Neural progenitor cell (in vitro differentiated cells): ENCODE measurements around the gene TUB. TPM values are rescaled to one million over a fixed set of nuclear protein-coding genes. Genes with fewer than 3 reads are reported as not detected.

Source experiments
- DNase-seq: peaks from one replicate; pipeline ENCODE4 v3.0.0-alpha.2; 2016; ENCODE audit warnings: low spot score
- H2AFZ ChIP-seq: fragments of 200-600 bp; sonication (generic); replicated peaks from 2 replicates; pipeline ENCODE4 v1.6.1; 2016; ENCODE audit warnings: antibody characterized with exemption
- H3F3A ChIP-seq: fragments of 200-600 bp; sonication (generic); 2 replicates; pipeline ENCODE4 v1.6.1; 2016; ENCODE audit warnings: antibody characterized with exemption, low read depth
- H3K27ac ChIP-seq: fragments of 200-600 bp; sonication (generic); 2 replicates; pipeline ENCODE4 v1.5.1; 2016; ENCODE audit warnings: mild to moderate bottlenecking
- H3K27me3 ChIP-seq: fragments of 200-600 bp; sonication (generic); 2 replicates; pipeline ENCODE4 v1.6.1; 2016; ENCODE audit warnings: mild to moderate bottlenecking, moderate library complexity
- H3K36me3 ChIP-seq: fragments of 200-600 bp; sonication (generic); 2 replicates; pipeline ENCODE4 v1.5.1; 2016
- H3K4me1 ChIP-seq: fragments of 200-600 bp; sonication (generic); 2 replicates; pipeline ENCODE4 v1.6.1; 2016; ENCODE audit warnings: mixed run types
- H3K4me2 ChIP-seq: fragments of 200-600 bp; sonication (generic); 2 replicates; pipeline ENCODE4 v1.6.1; 2016
- H3K4me3 ChIP-seq: fragments of 200-600 bp; sonication (generic); 2 replicates; pipeline ENCODE4 v1.5.1; 2016
- H3K79me2 ChIP-seq: fragments of 200-600 bp; sonication (generic); 2 replicates; pipeline ENCODE4 v1.6.1; 2016; ENCODE audit warnings: low read depth
- H3K9ac ChIP-seq: fragments of 200-600 bp; sonication (generic); 2 replicates; pipeline ENCODE4 v1.6.1; 2016
- H3K9me3 ChIP-seq: fragments of 200-600 bp; sonication (generic); 2 replicates; pipeline ENCODE4 v1.5.1; 2016; ENCODE audit warnings: low read depth
- H4K20me1 ChIP-seq: fragments of 200-600 bp; sonication (generic); 2 replicates; pipeline ENCODE4 v1.6.1; 2016; ENCODE audit warnings: low read depth
- H3K27ac Mint-ChIP-seq: 3 replicates; pipeline ENCODE4 v1.8.0; 2021; ENCODE audit warnings: mixed read lengths
- H3K27me3 Mint-ChIP-seq: 2 replicates; pipeline ENCODE4 v1.8.0; 2022; ENCODE audit warnings: low read depth, mild to moderate bottlenecking, inconsistent platforms, moderate library complexity, mixed read lengths; ENCODE audit not compliant: insufficient read depth
- H3K36me3 Mint-ChIP-seq: 3 replicates; pipeline ENCODE4 v1.8.0; 2021; ENCODE audit warnings: mixed read lengths
- H3K4me1 Mint-ChIP-seq: 3 replicates; pipeline ENCODE4 v1.8.0; 2021; ENCODE audit warnings: mixed read lengths
- H3K4me3 Mint-ChIP-seq: 3 replicates; pipeline ENCODE4 v1.8.0; 2021; ENCODE audit warnings: mild to moderate bottlenecking, moderate library complexity, mixed read lengths
- H3K9me3 Mint-ChIP-seq: 3 replicates; pipeline ENCODE4 v1.8.0; 2020; ENCODE audit warnings: mixed read lengths
- EZH2 ChIP-seq: fragments of 200-600 bp; sonication (generic); IDR thresholded peaks from 2 replicates; pipeline ENCODE4 v1.6.1; 2017; ENCODE audit warnings: antibody characterized with exemption, mild to moderate bottlenecking, moderate library complexity
- EZH2phosphoT487 ChIP-seq: fragments of 200-600 bp; sonication (generic); IDR thresholded peaks from 2 replicates; pipeline ENCODE4 v1.6.1; 2017; ENCODE audit warnings: antibody characterized with exemption
- total RNA-seq: library from RNA; depleted of rRNA; stranded (reverse); fragments of >200 nt; gene quantifications from 2 replicates; pipeline ENCODE4 v1.2.3, GENCODE V29; 2015; ENCODE audit warnings: low replicate concordance
- TF ChIP-seq, protein P1 (sequence below): fragments of 200-600 bp; sonication (generic); IDR thresholded peaks from 2 replicates; pipeline ENCODE4 v1.5.1; 2017; ENCODE audit warnings: antibody characterized with exemption, mild to moderate bottlenecking

TUB gene
- total RNA-seq, 1 donor from 2014 or later: 28.7 TPM

DNA sequence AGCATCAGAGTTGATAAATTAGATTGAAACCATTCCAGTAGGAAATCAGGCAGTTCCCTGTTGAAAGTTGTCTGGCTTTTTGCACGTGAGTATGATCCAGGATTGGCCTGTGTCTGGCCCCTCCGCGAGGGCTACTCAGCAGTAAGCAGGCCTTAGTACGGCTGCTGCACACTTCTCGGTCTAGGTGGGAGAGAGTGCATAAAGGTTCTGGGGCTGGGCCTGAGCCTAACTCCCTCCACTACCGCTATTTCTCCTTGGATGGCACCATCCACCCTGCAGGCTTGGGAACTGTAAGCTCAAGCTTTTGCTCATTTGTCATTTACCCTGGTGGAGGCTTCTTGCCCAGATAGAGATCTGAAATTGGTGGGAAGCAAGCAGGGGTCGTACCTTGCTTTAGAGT is 22.0 kb downstream of the TUB start:
- no peaks in the 10 kb centered on the region for H3K4me1 ChIP-seq
- no peaks in the 10 kb centered on the region for H3K4me1 Mint-ChIP-seq
- H3K9me3 Mint-ChIP-seq: no peaks in the 10 kb centered on the region
- H3K36me3 ChIP-seq: no peaks in the 10 kb centered on the region
- no peak overlapping the region for H3K4me3 Mint-ChIP-seq
- no peak overlapping the region for H3K27ac ChIP-seq
- no peaks in the 10 kb centered on the region for H3K27me3 Mint-ChIP-seq
- H3K4me3 ChIP-seq: no peak overlapping the region
- H3F3A ChIP-seq: no peaks in the 10 kb centered on the region
- no peak for TF ChIP-seq EZH2
- no peak for TF ChIP-seq EZH2phosphoT487
- TF ChIP-seq, protein P1, sequence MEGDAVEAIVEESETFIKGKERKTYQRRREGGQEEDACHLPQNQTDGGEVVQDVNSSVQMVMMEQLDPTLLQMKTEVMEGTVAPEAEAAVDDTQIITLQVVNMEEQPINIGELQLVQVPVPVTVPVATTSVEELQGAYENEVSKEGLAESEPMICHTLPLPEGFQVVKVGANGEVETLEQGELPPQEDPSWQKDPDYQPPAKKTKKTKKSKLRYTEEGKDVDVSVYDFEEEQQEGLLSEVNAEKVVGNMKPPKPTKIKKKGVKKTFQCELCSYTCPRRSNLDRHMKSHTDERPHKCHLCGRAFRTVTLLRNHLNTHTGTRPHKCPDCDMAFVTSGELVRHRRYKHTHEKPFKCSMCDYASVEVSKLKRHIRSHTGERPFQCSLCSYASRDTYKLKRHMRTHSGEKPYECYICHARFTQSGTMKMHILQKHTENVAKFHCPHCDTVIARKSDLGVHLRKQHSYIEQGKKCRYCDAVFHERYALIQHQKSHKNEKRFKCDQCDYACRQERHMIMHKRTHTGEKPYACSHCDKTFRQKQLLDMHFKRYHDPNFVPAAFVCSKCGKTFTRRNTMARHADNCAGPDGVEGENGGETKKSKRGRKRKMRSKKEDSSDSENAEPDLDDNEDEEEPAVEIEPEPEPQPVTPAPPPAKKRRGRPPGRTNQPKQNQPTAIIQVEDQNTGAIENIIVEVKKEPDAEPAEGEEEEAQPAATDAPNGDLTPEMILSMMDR: no peak
- H3K9me3 ChIP-seq: no peaks in the 10 kb centered on the region
- H3K4me2 ChIP-seq: no peak overlapping the region
- H3K79me2 ChIP-seq: no peaks in the 10 kb centered on the region
- peaks cover 19% of the 10 kb centered on the region for H3K36me3 Mint-ChIP-seq
- no peak overlapping the region for H3K27ac Mint-ChIP-seq
- no peak overlapping the region for H2AFZ ChIP-seq
- DNase-seq: no peak
- no peaks in the 10 kb centered on the region for H3K27me3 ChIP-seq
- no peaks in the 10 kb centered on the region for H4K20me1 ChIP-seq
- no peak overlapping the region for H3K9ac ChIP-seq

DNA sequence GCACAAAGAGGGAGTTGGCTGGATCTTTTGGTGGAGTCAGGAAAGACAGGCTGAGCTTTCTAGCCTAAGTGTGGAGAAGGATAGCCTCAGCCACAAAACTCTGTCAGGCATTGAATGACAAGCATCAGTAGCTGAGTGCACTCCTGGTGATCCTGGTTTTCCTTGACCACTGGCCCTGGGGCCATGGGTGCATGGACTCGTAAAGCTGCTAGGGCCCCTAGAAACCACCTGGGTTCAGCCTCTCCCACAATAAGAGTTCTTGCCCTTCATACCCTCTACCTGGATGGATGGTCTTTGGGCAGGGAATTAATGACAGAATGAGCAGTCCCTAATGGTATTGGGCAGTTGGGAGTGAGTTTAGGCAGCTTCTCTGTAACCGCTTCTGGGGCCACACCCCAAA is 22.9 kb downstream of the TUB start:
- Mint-ChIP-seq H3K36me3 (peaks cover 19% of the 10 kb centered on the region), H3K4me1 (no peaks in the 10 kb centered on the region), H3K4me3 (no peak overlapping the region), H3K9me3 (no peaks in the 10 kb centered on the region), H3K27me3 (no peaks in the 10 kb centered on the region), H3K27ac (no peak overlapping the region)
- H3F3A ChIP-seq: no peaks in the 10 kb centered on the region
- no peaks in the 10 kb centered on the region for H3K36me3 ChIP-seq
- H3K4me1 ChIP-seq: no peaks in the 10 kb centered on the region
- H4K20me1 ChIP-seq: no peaks in the 10 kb centered on the region
- no peak overlapping the region for H3K4me2 ChIP-seq
- H3K27ac ChIP-seq: no peak overlapping the region
- H3K4me3 ChIP-seq: no peak overlapping the region
- H3K9ac ChIP-seq: no peak overlapping the region
- H3K79me2 ChIP-seq: no peaks in the 10 kb centered on the region
- no peak for DNase-seq
- H2AFZ ChIP-seq: no peak overlapping the region
- TF ChIP-seq EZH2phosphoT487 (no peak), EZH2 (no peak)
- TF ChIP-seq, protein P1: no peak
- no peaks in the 10 kb centered on the region for H3K9me3 ChIP-seq
- H3K27me3 ChIP-seq: no peaks in the 10 kb centered on the region

DNA sequence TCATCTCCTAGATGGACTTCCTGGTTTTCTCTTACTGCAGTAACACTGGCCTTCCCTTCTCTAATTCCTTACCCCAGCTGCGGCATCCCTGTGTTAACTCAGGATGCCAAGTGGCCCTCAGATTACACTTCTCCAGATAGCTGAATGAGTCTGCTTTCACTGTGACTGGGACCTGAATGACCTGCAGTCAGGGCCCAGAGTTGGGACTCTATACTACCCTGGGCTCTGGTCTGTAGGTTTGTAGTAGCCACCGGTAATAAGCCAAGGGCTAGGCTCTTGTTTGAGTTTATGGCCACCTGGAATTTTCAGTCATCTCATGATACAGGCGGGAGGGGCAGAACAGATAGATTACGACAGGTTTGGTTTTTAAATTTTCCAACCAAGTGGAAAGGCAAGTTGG is 24.1 kb downstream of the TUB start:
- Mint-ChIP-seq H3K9me3 (no peaks in the 10 kb centered on the region), H3K4me1 (no peaks in the 10 kb centered on the region), H3K27me3 (no peaks in the 10 kb centered on the region), H3K4me3 (no peak overlapping the region), H3K27ac (no peak overlapping the region), H3K36me3 (peaks cover 12% of the 10 kb centered on the region)
- H3K4me1 ChIP-seq: no peaks in the 10 kb centered on the region
- H3K4me3 ChIP-seq: no peak overlapping the region
- no peak for DNase-seq
- H3K79me2 ChIP-seq: no peaks in the 10 kb centered on the region
- TF ChIP-seq EZH2phosphoT487 (no peak), EZH2 (no peak)
- TF ChIP-seq, protein P1: no peak
- H3K36me3 ChIP-seq: no peaks in the 10 kb centered on the region
- no peak overlapping the region for H3K27ac ChIP-seq
- H3K27me3 ChIP-seq: no peaks in the 10 kb centered on the region
- H3K9ac ChIP-seq: no peak overlapping the region
- no peaks in the 10 kb centered on the region for H3K9me3 ChIP-seq
- no peak overlapping the region for H3K4me2 ChIP-seq
- H2AFZ ChIP-seq: no peak overlapping the region
- no peaks in the 10 kb centered on the region for H4K20me1 ChIP-seq
- no peaks in the 10 kb centered on the region for H3F3A ChIP-seq
